ENCODE data around the gene SLC27A1.
"Not testable (repeated sequence)": the region's sequence is repeated elsewhere in the genome, so short reads cannot be mapped to it uniquely, and the experiment has no call there.

The SLC27A1 gene

GRCh38 chr19:17515408-17516149 lies 45.3 kb downstream of the SLC27A1 start:
- DNase-seq: no peak

- no peak for DNase-seq
These were observed 47.6 kb downstream of the SLC27A1 start for GRCh38 chr19:17517898-17518297.

- not testable (repeated sequence) for DNase-seq
These were observed 48.3 kb downstream of the SLC27A1 start for GRCh38 chr19:17518654-17519053.

GRCh38 chr19:17519967-17520366 lies 49.6 kb downstream of the SLC27A1 start:
- DNase-seq: no peak

- DNase-seq: no peak
These were observed 50.5 kb downstream of the SLC27A1 start for GRCh38 chr19:17520865-17521264.

GRCh38 chr19:17522988-17523872 lies 52.9 kb downstream of the SLC27A1 start:
- DNase-seq: no peak

- no peak for DNase-seq
These were observed 54.3 kb downstream of the SLC27A1 start for GRCh38 chr19:17524651-17525050.

- DNase-seq: no peak
These were observed 54.8 kb downstream of the SLC27A1 start for GRCh38 chr19:17525141-17525540.

GRCh38 chr19:17526922-17527321 lies 56.6 kb downstream of the SLC27A1 start:
- no peak for DNase-seq

- DNase-seq: no peak
These were observed 57.0 kb downstream of the SLC27A1 start for GRCh38 chr19:17527326-17527725.

- no peak for DNase-seq
These were observed 58.3 kb downstream of the SLC27A1 start for GRCh38 chr19:17528610-17529009.

GRCh38 chr19:17529239-17530158 lies 59.2 kb downstream of the SLC27A1 start:
- DNase-seq: no peak

GRCh38 chr19:17530586-17530985 lies 60.3 kb downstream of the SLC27A1 start:
- peak; percentile 32 for DNase-seq

- no peak for DNase-seq
These were observed 61.8 kb downstream of the SLC27A1 start for GRCh38 chr19:17532116-17532515.

- DNase-seq: no peak
These were observed 62.2 kb downstream of the SLC27A1 start for GRCh38 chr19:17532557-17532956.

GRCh38 chr19:17534767-17535166 lies 64.4 kb downstream of the SLC27A1 start:
- no peak for DNase-seq

- DNase-seq: no peak
These were observed 66.6 kb downstream of the SLC27A1 start for GRCh38 chr19:17536955-17537354.

- no peak for DNase-seq
These were observed 68.4 kb downstream of the SLC27A1 start for GRCh38 chr19:17538684-17539237.

GRCh38 chr19:17539238-17540117 lies 69.2 kb downstream of the SLC27A1 start:
- peak; percentile 49 for DNase-seq

- no peak for DNase-seq
These were observed 69.8 kb downstream of the SLC27A1 start for GRCh38 chr19:17540174-17540573.

- no peak for DNase-seq
These were observed 70.9 kb downstream of the SLC27A1 start for GRCh38 chr19:17541184-17541759.
